Activated T-helper 2 cell treated with anti-CD3 and anti-CD28 coated beads, Interferon-gamma antibody, Interleukin-2, Interleukin-4, amounts not matched to agents 10 μg/mL and 5 μg/mL and 100 μg/mL, durations not matched to agents 14 hours and 24 hours and 36 hours (primary cell): ENCODE data around the gene BTBD9. TPM values are rescaled to one million over a fixed set of nuclear protein-coding genes. Genes with fewer than 3 reads are reported as not detected.

Source experiments
- DNase-seq: peaks from one replicate; pipeline ENCODE4 v3.0.0; 2021; ENCODE audit warnings: low spot score
- H3K27ac Mint-ChIP-seq: one replicate; pipeline ENCODE4 v1.8.0; 2021; ENCODE audit warnings: mixed read lengths
- H3K27me3 Mint-ChIP-seq: one replicate; pipeline ENCODE4 v1.8.0; 2021; ENCODE audit warnings: low read depth, mixed read lengths
- H3K36me3 Mint-ChIP-seq: one replicate; pipeline ENCODE4 v1.8.0; 2021; ENCODE audit warnings: low read depth, mixed read lengths
- H3K4me1 Mint-ChIP-seq: one replicate; pipeline ENCODE4 v1.8.0; 2021; ENCODE audit warnings: low read depth, mixed read lengths
- H3K4me3 Mint-ChIP-seq: one replicate; pipeline ENCODE4 v1.8.0; 2021; ENCODE audit warnings: low read depth, mild to moderate bottlenecking, moderate library complexity, mixed read lengths
- H3K9me3 Mint-ChIP-seq: one replicate; pipeline ENCODE4 v1.8.0; 2021; ENCODE audit warnings: mixed read lengths
- intact Hi-C: fragments of 100-400 bp; cut with micrococcal nuclease; formaldehyde crosslinking; loops from one replicate; pipeline ENCODE4 v1.15.1; 2023
- total RNA-seq: library from RNA; stranded (reverse); gene quantifications from 2 replicates; pipeline ENCODE4 v1.2.3, GENCODE V29; 2022

The BTBD9 gene
- total RNA-seq, 1 donor from 2014 or later, result 15.2 TPM

GRCh38 chr6:38271081-38271480 lies 368.6 kb downstream of the BTBD9 start:
- no peak for DNase-seq
- H3K4me3 Mint-ChIP-seq, result no peak overlapping the region
- no peaks in the 10 kb centered on the region for H3K4me1 Mint-ChIP-seq
- H3K27ac Mint-ChIP-seq, result no peak overlapping the region
- no peaks in the 10 kb centered on the region for H3K9me3 Mint-ChIP-seq
- H3K36me3 Mint-ChIP-seq, result no peaks in the 10 kb centered on the region
- H3K27me3 Mint-ChIP-seq, result no peaks in the 10 kb centered on the region
- intact Hi-C loops, result no loop called here

GRCh38 chr6:38270367-38270766 lies 369.4 kb downstream of the BTBD9 start:
- no peaks in the 10 kb centered on the region for H3K27me3 Mint-ChIP-seq
- H3K36me3 Mint-ChIP-seq, result no peaks in the 10 kb centered on the region
- H3K27ac Mint-ChIP-seq, result no peak overlapping the region
- no peak for DNase-seq
- intact Hi-C loops, result no loop called here
- no peaks in the 10 kb centered on the region for H3K9me3 Mint-ChIP-seq
- H3K4me1 Mint-ChIP-seq, result no peaks in the 10 kb centered on the region
- no peak overlapping the region for H3K4me3 Mint-ChIP-seq

GRCh38 chr6:38269461-38270172 lies 370.1 kb downstream of the BTBD9 start:
- intact Hi-C loops, result no loop called here
- Mint-ChIP-seq H3K4me3 (no peak overlapping the region), H3K9me3 (no peaks in the 10 kb centered on the region)

GRCh38 chr6:38268342-38268741 lies 371.4 kb downstream of the BTBD9 start:
- H3K9me3 Mint-ChIP-seq, result no peaks in the 10 kb centered on the region
- H3K4me1 Mint-ChIP-seq, result no peaks in the 10 kb centered on the region
- H3K27me3 Mint-ChIP-seq, result no peaks in the 10 kb centered on the region
- H3K4me3 Mint-ChIP-seq, result no peak overlapping the region
- no peak overlapping the region for H3K27ac Mint-ChIP-seq
- intact Hi-C loops, result no loop called here
- DNase-seq, result no peak
- no peaks in the 10 kb centered on the region for H3K36me3 Mint-ChIP-seq

More at GRCh38 chr6:38269461-38270172, 370.1 kb downstream of the BTBD9 start:
- Mint-ChIP-seq H3K27me3 (no peaks in the 10 kb centered on the region), H3K36me3 (no peaks in the 10 kb centered on the region), H3K27ac (no peak overlapping the region), H3K4me1 (no peaks in the 10 kb centered on the region)
- DNase-seq, result no peak

GRCh38 chr6:38266921-38267354 lies 372.8 kb downstream of the BTBD9 start:
- DNase-seq, result no peak
- Mint-ChIP-seq H3K36me3 (no peaks in the 10 kb centered on the region), H3K4me1 (peaks cover 6% of the 10 kb centered on the region), H3K27ac (no peak overlapping the region), H3K9me3 (no peaks in the 10 kb centered on the region), H3K4me3 (no peak overlapping the region), H3K27me3 (no peaks in the 10 kb centered on the region)
- intact Hi-C loops, result no loop called here

- intact Hi-C loops, result no loop called here
- Mint-ChIP-seq H3K4me1 (peaks cover 8% of the 10 kb centered on the region), H3K36me3 (no peaks in the 10 kb centered on the region), H3K4me3 (no peak overlapping the region), H3K9me3 (no peaks in the 10 kb centered on the region), H3K27ac (no peak overlapping the region), H3K27me3 (no peaks in the 10 kb centered on the region)
- no peak for DNase-seq
Measured at GRCh38 chr6:38264605-38265004, 375.1 kb downstream of the BTBD9 start.

- Mint-ChIP-seq H3K27ac (no peak overlapping the region), H3K36me3 (no peaks in the 10 kb centered on the region), H3K9me3 (no peaks in the 10 kb centered on the region), H3K27me3 (no peaks in the 10 kb centered on the region), H3K4me1 (peaks cover 9% of the 10 kb centered on the region), H3K4me3 (no peak overlapping the region)
- intact Hi-C loops, result no loop called here
- no peak for DNase-seq
Measured at GRCh38 chr6:38262609-38263008, 377.1 kb downstream of the BTBD9 start.

- H3K27me3 Mint-ChIP-seq, result no peaks in the 10 kb centered on the region
- peaks cover 9% of the 10 kb centered on the region for H3K4me1 Mint-ChIP-seq
- H3K36me3 Mint-ChIP-seq, result no peaks in the 10 kb centered on the region
- intact Hi-C loops, result no loop called here
- no peak for DNase-seq
- no peak overlapping the region for H3K27ac Mint-ChIP-seq
- H3K9me3 Mint-ChIP-seq, result no peaks in the 10 kb centered on the region
- H3K4me3 Mint-ChIP-seq, result no peak overlapping the region
Measured at GRCh38 chr6:38262026-38262425, 377.7 kb downstream of the BTBD9 start.

- H3K27me3 Mint-ChIP-seq, result no peaks in the 10 kb centered on the region
- no peaks in the 10 kb centered on the region for H3K9me3 Mint-ChIP-seq
- H3K27ac Mint-ChIP-seq, result no peak overlapping the region
- peaks cover 9% of the 10 kb centered on the region for H3K4me1 Mint-ChIP-seq
- intact Hi-C loops, result no loop called here
- no peak overlapping the region for H3K4me3 Mint-ChIP-seq
- no peak for DNase-seq
- no peaks in the 10 kb centered on the region for H3K36me3 Mint-ChIP-seq
Measured at GRCh38 chr6:38261626-38262025, 378.1 kb downstream of the BTBD9 start.

GRCh38 chr6:38259736-38260135 lies 380.0 kb downstream of the BTBD9 start:
- H3K4me1 Mint-ChIP-seq, result peaks cover 9% of the 10 kb centered on the region

GRCh38 chr6:38248500-38249234 lies 391.1 kb downstream of the BTBD9 start:
- DNase-seq, result no peak
- Mint-ChIP-seq H3K36me3 (no peaks in the 10 kb centered on the region), H3K27me3 (no peaks in the 10 kb centered on the region), H3K4me3 (no peak overlapping the region), H3K9me3 (no peaks in the 10 kb centered on the region), H3K4me1 (no peaks in the 10 kb centered on the region), H3K27ac (no peak overlapping the region)
- intact Hi-C loops, result no loop called here

More at GRCh38 chr6:38259736-38260135, 380.0 kb downstream of the BTBD9 start:
- no peak for DNase-seq
- Mint-ChIP-seq H3K9me3 (no peaks in the 10 kb centered on the region), H3K4me3 (no peak overlapping the region), H3K27me3 (no peaks in the 10 kb centered on the region), H3K36me3 (peaks cover 5% of the 10 kb centered on the region), H3K27ac (no peak overlapping the region)
- intact Hi-C loops, result no loop called here

- intact Hi-C loops, result no loop called here
- Mint-ChIP-seq H3K4me3 (no peak overlapping the region), H3K9me3 (no peaks in the 10 kb centered on the region), H3K4me1 (no peaks in the 10 kb centered on the region), H3K27me3 (no peaks in the 10 kb centered on the region), H3K36me3 (no peaks in the 10 kb centered on the region), H3K27ac (no peak overlapping the region)
- DNase-seq, result no peak
Measured at GRCh38 chr6:38245295-38245694, 394.4 kb downstream of the BTBD9 start.

GRCh38 chr6:38244869-38245268 lies 394.9 kb downstream of the BTBD9 start:
- H3K9me3 Mint-ChIP-seq, result no peaks in the 10 kb centered on the region
- no peaks in the 10 kb centered on the region for H3K36me3 Mint-ChIP-seq
- intact Hi-C loops, result no loop called here
- H3K27ac Mint-ChIP-seq, result no peak overlapping the region
- DNase-seq, result no peak
- no peaks in the 10 kb centered on the region for H3K4me1 Mint-ChIP-seq
- no peak overlapping the region for H3K4me3 Mint-ChIP-seq
- H3K27me3 Mint-ChIP-seq, result no peaks in the 10 kb centered on the region
